Smooth muscle cell of bladder (primary cell): ENCODE data around the gene FN3KRP. TPM values are rescaled to one million over a fixed set of nuclear protein-coding genes. Genes with fewer than 3 reads are reported as not detected.

Source experiments
- total RNA-seq: library from RNA; depleted of rRNA; stranded (reverse); fragments of >200 nt; gene quantifications from 2 replicates; pipeline ENCODE4 v1.2.3, GENCODE V29; 2014

FN3KRP gene
- total RNA-seq: 10.7 and 13.4 TPM in 2 replicates

GRCh38 chr17:82716203-82717010 is at the start of gene FN3KRP:
Gene FN3KRP, plus strand, starts transcription at chr17:82716706. Its CDS starts 50 bp downstream, at chr17:82716756.

GRCh38 chr17:82698065-82698973 is 18.2 kb upstream of the FN3KRP start, which contains the start of gene RAB40B:
Gene RAB40B, minus strand, starts transcription at chr17:82698698. Its CDS starts 102 bp downstream, at chr17:82698596.

GRCh38 chr17:82734987-82735866 is 18.7 kb downstream of the FN3KRP start, which contains the start of gene FN3K:
Gene FN3K, plus strand, starts transcription at chr17:82735615. Its CDS starts 22 bp downstream, at chr17:82735637.

GRCh38 chr17:82751571-82752370 is 35.3 kb downstream of the FN3KRP start, which contains the start of gene TBCD:
Gene TBCD, plus strand, starts transcription at chr17:82752065. Its CDS starts 129 bp downstream, at chr17:82752194.

Other genes with a start within 250 kb of the FN3KRP start
- gene FOXK2, start 197.0 kb upstream of the FN3KRP start, total RNA-seq: 19.9 and 26.0 TPM in 2 replicates
- gene WDR45B, start 68.3 kb upstream of the FN3KRP start, total RNA-seq: 55.9 and 56.2 TPM in 2 replicates
- 5.3 and 7.3 TPM in 2 replicates for gene RAB40B, start 18.0 kb upstream of the FN3KRP start, total RNA-seq
- 4.6 and 4.9 TPM in 2 replicates for gene FN3K, start 18.9 kb downstream of the FN3KRP start, total RNA-seq
- 21.5 and 26.3 TPM in 2 replicates for gene TBCD, start 35.4 kb downstream of the FN3KRP start, total RNA-seq
- gene ZNF750, start 123.3 kb downstream of the FN3KRP start, total RNA-seq: not detected in 2 replicates